Right kidney (tissue), 1 donor: Measurements from ENCODE around the gene OR5AU1.
"Not testable (repeated sequence)": the region's sequence is repeated elsewhere in the genome, so short reads cannot be mapped to it uniquely, and the experiment has no call there.

Experiments
- DNase-seq: peaks from one replicate; pipeline ENCODE4 v3.0.0-alpha.2; 2016

Gene OR5AU1

DNA sequence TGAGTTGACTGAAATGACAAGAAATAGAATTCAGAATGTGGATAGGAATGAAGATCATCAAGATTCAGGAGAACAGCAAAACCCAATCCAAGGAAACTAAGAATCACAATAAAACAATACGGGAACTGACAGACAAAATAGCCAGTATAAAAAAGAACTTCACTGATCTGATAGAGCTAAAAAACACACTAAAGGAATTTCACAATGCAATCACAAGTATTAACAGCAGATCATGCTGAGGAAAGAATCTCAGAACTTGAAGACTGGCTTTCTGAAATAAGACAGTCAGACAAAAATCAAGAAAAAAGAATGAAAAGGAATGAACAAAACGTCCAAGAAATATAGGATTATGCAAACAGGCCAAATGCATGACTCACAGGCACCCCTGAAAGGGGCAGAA lies 15.3 kb upstream of the OR5AU1 start:
- no peak for DNase-seq

DNA sequence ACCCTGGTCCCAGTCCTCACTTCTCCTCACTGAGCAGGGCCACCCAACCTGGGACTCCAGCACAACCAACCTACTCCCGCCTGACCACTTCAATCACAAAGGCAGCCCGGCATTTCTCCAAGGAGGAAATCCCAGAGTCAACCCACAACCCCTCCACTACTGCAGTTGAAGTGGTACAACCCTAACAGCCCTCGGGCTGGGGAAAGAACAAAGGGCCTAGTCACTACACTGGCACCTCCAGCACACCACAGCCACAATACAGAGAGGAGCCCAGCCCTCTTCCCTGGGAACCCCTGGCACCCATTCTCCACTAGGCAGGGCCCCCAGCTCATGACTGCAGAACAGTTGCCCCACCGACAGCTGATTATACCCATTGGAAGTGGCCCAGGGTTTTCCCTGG lies 13.7 kb upstream of the OR5AU1 start:
- DNase-seq, result no peak

DNA sequence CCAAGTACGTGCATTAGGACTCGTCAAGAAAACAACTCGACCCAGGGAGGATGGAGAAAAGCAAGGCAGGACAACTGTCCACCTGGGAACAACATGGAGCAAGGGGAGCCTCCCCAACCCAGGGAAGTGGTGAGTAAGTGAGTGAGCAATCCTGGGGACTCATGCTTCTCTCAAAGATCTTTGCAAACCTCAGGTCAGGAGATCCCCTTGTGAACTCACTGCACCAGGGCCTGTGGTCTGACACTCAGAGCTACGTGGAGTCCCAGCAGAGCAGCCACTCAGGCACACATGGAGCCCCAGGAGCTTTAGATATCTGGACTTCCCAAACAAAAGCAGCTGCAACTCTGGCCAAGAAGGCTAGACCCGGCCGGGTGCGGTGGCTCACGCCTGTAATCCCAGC lies 12.2 kb upstream of the OR5AU1 start:
- no peak for DNase-seq

DNA sequence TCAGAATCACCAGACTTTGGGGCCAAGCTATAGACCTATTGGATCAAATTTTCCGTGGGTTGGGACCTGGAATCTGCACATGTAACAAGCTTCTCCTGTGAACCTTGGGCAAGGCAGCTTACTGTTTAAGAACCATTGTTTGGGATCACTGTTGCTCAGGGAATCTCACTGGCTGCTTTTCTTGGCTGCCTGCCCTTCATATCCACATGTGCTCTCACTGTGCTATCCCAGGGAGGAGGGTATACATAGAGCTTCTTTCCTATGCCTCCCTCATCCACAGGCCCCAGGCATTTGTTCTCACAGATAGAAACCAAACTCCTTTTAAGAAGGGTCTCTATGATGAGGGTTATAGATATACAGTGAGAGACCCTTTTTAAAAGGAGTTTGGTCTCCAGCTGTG lies 9.8 kb upstream of the OR5AU1 start:
- not testable (repeated sequence) for DNase-seq

DNA sequence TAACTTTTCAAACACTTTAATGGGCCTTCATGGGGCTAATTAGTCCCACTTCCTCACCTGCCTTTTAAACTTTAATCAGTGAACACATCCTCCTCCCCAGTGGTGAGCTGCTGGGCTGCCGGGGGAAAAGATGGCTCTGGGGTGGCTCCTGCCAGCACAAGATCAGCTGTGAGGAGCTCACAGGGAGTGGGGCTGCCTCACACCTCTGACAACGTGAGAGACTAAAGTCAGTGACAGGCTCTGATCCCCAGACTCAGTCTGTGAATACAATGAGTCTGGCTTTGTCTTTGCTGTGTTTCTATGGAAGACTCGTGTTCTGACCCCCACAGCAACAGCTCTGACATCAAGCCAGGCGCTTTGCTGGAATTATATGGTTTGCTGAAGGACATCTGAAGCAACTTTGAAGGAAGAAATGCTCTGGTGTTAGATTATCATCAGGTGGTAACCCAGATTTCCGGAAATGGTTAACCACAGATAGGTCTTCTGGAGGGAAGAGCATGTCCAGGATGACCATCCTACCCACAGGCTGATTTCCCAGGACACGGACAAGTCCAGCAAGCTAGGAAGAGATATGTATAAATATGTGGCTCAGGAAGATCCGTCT lies 9.2 kb upstream of the OR5AU1 start:
- not testable (repeated sequence) for DNase-seq

DNA sequence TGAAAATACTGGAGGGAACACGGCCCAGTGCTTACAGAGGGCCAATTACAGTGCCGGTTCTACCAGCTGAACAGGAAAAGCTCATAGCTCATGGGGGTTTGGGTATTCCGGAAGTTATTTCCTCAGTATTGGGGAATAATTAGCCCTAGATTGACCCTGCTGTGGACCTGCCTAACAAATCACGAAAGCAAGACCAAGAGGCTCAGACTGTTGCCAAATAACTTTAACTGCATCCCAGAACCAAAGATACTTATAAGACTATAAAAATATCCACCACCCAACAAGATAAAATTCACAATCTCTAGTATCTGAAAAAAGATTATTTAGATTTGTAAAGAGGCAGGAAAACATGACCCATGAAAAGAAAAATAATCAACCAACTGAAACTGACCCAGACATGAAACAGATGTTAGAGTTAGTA lies 8.0 kb upstream of the OR5AU1 start:
- peak; percentile 10 for DNase-seq

DNA sequence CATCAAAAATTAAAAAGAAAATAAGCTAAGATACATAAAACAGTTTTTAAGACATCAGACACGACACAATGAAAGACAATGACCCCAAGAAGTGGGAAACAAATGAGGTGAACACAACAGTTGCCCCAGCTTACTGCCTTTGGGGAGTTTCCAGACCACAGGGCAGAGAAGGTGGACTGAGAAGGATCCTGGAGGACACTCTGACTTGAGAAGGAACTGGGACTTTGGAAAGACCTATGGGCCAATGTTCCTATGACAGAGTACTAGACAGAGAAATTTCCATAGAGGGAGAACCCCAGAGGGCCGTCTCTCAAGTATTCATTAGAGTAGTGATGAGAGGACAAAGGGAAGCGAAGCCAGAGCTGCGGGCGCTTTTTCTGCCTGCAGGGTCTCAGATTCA lies 6.2 kb upstream of the OR5AU1 start:
- no peak for DNase-seq

DNA sequence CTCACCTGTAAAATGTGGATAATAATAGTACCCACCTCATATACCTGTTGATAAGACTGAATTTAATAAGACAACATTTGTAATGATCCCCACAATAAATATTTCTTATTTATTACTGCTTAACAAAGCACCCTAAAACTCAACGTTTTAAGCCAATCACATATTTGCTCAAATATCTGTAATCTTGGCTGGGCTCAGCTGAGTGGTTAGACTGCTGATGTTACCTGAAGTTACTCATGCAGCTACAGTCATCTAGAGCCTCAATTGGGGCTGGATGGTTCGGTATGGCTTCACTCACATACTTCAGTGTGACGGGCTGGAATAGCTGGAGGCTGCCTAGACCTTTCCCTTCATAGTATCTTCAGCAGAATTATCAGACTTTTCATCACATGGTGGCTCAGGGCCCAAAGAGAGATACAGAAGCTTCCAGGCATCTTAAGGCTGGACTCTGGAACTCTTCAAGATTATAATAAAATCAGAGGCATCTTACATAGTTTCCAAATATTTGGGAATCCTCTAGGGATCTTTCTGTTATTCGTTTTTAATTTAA lies 4.3 kb upstream of the OR5AU1 start:
- no peak for DNase-seq

DNA sequence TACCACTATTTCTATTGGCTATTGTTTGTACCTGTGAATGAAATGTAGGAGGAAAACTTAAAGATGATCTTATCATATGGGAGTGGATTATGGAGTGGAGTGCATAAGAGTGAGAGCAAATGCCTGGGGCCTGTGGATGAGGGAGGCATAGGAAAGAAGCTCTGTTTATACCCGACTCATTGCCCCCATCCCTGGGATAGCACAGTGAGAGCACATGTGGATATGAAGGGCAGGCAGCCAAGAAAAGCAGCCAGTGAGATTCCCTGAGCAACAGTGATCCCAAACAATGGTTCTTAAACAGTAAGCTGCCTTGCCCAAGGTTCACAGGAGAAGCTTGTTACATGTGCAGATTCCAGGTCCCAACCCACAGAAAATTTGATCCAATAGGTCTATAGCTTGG lies 2.3 kb upstream of the OR5AU1 start:
- DNase-seq, result not testable (repeated sequence)

DNA sequence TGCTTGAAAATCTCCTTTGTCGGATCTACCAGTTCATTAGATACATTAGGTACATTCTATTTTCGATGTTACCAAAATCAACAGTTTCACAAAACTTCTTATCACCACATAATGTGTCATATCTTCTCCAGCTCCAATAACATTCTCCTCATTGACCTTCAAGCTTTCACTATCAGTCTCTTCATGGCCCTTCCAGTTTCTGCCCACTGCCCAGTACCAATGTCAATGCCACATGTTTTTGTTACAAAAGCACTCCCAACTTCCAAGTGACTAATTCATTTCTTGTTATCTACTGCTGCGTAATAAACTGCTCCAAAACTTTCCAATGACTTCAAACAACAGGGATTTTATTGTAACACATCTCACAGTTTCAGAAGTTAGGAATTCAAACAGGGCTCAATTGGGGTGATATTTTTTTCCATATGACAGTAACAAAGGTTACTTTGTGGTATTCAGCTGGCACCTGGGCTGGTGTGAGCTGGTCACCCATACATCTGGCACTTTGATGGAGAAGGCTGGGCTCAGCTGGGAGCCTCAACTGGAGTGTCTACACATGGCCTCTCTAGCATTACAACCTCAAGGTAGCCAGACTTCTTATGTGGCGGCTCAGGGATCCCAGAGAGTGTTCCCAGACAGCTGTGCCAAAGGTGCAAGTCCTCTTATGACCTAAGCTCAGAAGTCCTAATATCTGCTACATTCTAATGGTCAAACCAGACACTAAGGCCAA lies 6.1 kb downstream of the OR5AU1 start:
- DNase-seq, result no peak

DNA sequence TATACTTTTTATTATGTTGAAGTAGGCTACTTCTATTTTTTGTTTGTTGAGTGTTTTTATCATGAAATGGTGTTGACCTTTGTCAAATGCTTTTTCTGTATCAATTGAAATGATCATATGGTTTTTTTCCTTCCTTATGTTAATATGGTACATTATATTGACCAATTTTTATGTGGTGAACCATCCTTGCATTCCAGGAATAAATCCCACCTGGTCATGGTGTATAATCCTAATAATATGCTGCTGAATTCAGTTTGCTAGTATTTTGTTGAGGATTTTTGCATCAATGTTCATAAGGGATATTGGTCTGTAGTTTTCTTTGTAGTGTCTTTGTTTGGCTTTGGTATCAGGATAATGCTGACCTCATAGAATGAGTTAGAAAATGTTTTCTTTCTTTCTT lies 10.4 kb downstream of the OR5AU1 start:
- DNase-seq, result no peak

DNA sequence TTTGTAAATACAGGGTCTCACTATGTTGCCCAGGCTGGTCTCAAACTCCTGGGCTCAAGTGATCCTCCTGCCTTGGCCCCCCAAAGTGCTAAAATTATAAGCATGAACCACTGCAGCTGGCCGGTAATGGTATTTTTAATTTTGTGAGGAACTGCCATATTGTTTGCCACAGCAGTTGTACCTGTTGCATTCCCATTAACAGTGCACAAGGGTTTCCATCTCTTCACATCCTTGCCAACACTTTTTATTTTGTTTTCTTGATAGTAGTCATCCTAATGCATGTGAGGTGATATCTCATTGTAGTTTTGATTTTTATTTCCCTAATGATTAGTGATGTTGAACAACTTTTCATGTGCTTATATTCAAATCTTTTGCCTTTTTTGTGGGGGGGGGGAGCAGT lies 13.5 kb downstream of the OR5AU1 start:
- no peak for DNase-seq

DNA sequence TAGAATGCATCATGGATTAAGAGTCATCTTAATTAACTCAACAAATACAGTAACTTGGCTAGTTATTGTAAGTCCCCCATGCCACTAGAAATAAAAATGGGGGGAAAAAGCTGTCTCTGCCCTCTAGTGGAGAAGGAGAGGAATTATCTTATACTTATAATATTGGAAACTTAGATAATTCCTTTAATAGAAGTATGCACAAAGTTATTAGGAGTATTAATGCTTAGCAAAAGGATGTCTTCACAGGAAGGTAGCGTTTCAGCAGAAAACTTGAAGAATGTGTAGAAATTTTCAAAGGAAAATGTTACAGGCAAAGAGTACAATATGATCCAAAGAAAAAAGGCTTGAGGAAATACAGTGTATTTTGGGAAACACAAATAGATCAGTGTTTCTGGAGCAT lies 19.8 kb downstream of the OR5AU1 start:
- DNase-seq, result no peak

DNA sequence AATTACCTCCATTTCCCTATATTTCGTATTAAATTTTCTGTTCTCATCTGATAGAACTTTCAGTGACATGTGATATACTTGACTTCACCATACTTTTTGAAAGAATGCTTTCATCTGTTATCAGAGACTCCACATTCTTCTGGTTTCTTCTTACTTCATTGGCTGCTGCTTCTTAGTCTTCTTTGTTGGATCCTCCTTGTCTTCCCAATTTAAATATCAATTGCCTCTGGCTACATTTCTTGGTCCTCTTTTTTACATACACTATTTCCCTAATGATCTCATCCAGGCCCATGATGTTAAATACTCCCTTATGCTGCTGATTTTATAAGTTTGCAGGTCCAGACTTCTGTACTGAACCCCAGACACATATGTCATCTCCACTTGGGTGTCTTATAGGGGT lies 22.0 kb downstream of the OR5AU1 start:
- DNase-seq, result no peak

DNA sequence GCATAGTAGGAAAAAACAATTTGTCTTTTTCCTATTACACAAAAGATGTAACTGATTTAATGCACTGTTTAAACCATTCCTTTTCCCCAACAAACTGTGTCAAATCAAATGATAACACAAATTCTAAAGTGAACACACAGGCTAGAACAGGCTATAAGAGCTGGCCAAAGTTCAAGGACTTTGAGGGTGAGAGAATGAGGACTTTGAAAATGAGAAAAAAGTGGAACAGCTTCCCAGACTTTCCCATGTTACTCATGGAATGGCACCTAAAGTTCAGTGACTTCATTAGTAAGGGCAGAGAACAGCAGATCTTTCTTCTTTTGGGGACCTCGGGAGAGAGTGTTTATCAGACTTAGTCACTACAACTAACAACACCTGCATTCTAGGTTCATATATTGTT lies 32.4 kb downstream of the OR5AU1 start:
- no peak for DNase-seq

DNA sequence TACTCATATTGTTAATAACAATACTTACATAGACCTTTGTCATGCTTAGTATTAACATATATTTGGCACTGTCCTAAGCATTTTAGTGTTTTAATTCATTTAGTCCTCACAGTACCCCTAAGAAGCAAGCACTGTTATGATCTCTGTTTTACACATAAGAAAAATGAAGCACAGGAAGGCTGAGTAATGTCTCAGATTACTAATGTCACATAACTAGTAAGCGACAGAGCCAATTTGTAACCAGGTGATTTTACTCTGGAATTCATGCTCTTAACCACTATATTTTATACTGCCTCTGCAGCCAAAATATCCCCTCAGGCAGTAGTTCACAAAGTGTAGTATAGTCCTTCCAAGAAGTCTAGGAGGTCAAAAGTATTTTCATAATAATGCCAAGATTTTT lies 34.7 kb downstream of the OR5AU1 start:
- no peak for DNase-seq

DNA sequence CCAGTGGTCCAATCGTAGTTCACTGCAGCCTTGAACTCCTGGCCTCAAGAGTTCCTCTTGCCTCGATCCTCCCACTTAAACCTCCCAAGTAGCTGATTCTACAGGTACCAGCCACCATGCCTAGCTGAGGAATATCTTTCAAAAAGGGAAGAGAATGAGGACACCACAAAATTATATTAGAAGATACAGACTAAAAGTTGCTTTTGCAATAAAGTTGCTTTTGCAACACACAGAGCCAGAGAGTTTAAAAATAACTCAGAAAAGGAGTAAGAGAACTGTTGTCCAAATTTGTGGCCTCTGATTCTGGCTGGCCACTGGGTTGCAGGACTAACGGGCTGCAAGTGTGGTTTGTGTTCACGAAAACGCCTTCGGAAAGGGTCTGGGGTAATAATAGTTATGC lies 35.2 kb downstream of the OR5AU1 start:
- no peak for DNase-seq

DNA sequence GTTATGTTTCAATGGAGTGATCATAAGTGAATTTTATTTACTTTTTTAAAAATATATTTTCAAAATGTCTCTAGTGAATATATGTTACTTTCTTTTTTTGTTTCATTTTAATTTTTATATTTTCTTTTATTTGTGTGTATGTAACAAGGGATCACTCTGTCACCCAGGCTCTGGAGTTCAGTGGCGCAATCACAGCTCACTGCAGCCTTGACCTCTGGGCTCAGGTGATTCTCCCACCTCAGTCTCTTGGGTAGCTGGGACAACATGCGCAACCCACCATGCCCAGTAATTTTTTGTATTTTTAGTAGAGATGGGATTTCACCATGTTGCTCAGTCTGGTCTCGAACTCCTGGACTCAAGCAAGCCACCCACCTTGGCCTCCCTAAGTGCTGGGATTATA lies 36.9 kb downstream of the OR5AU1 start:
- no peak for DNase-seq

DNA sequence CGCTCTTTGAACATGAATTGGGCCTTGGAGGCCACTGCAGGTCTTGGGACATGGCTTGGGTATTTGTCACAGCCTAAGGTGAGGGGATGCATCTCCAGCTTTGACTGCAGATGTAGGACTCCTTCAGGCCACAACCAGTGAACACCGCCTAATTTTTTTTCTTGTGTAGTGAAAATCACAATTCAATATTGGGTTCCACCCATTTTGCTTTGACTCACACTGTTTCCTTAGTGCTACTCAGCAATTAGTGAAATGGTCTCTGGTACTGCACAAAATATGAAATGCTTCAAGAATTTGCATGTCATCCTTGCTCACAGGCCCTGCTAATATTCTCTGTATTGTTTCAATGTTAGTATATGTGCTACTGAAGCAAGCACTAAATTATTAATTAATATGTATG lies 42.5 kb downstream of the OR5AU1 start:
- DNase-seq, result no peak

DNA sequence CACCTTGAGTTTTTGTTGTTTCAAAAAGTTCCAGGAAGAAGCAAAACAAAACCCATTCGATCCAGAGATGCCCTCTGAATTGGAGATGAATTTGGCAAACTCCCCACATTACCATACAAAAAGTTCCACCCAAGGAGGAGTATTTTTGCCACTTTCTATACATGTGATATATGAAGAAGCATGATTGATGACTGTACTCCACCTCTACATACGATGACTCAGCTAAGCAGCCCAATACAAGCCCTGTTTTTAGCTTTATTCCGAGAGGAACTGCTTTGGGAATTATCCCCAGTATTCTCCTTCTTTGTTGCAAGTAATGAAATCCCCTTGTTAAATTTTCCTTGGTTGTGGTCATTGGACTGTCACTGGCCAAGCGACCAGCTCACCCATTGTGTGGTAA lies 43.6 kb downstream of the OR5AU1 start:
- no peak for DNase-seq

DNA sequence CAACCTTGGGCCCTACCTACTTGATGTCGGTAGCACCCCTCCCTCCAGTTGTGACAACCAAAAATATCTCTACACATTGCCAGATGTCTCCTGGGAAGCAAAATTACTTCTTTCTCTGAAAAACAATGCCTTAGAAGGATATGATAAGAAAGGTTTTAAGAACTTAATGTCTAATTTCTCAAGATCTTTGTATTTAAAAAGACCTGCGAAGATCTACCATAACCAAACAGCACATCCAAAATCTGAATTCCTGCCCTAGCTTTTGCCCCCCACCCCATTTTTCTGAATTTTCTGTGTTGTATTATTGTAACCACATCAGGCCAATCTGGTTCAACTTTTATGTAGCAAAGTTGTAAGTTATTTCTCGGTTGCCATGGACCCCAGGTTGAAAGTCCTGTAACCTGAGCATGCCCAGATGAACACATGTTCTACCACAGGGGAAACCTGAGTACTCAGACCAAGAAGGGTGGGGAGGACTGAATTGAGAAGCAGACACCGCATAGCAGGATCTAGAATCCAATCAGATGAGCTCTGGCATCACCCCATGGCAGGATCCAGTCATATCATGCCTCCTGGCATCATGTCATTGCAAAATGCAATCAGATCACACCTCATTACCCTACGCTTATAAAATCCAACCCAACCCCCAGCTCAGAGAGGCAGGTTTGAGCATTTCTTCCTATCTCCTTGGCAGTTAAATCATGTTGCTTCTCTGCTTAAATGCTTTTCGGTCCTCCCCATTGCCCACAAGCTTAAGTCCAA lies 46.3 kb downstream of the OR5AU1 start:
- DNase-seq, result peak; percentile 28

DNA sequence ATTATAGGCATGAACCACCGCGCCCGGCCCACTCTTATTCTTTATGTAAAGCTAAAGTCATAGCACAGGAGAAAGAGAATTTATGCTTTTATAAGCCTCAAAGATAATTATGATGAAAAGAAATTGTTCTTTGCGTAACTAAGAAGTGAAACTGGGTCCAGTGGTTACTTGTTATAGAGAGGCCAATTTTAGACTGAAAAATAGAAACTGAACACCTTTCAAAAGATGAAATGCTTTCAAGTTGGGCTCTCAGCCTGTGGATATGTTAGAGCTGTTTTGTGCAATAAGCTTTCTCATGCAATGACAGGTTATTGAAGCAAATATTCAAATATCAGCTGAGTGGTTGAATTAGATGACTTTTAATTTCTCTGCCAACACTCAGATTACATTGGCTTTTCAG lies 47.1 kb downstream of the OR5AU1 start:
- DNase-seq, result no peak

DNA sequence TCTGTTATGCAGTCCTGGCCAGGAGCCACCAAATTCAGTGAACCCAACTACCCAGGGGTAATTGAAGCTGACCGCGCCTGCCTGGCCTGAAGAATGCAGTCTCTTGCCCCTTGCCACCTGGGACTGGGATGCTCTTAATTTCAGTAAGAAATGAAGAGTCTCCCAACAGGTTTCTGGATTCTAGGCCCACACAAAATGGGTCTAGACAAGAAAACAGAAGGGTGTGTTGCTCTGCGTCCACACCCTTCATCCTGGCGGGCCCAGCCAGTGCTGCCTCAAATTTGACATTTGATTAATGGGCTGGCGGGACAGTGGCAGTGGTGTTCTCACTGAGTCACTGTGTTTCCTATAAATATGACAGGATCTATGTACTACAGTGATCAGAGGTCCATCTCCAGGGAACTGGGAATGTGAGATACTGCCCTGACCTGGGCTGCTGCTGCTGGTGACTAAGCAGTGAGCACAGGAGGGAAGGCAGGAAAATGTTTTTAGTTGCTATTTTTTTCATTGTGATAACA lies 48.5 kb downstream of the OR5AU1 start:
- no peak for DNase-seq
